ENCODE measurements around the gene TBC1D21.

DNA sequence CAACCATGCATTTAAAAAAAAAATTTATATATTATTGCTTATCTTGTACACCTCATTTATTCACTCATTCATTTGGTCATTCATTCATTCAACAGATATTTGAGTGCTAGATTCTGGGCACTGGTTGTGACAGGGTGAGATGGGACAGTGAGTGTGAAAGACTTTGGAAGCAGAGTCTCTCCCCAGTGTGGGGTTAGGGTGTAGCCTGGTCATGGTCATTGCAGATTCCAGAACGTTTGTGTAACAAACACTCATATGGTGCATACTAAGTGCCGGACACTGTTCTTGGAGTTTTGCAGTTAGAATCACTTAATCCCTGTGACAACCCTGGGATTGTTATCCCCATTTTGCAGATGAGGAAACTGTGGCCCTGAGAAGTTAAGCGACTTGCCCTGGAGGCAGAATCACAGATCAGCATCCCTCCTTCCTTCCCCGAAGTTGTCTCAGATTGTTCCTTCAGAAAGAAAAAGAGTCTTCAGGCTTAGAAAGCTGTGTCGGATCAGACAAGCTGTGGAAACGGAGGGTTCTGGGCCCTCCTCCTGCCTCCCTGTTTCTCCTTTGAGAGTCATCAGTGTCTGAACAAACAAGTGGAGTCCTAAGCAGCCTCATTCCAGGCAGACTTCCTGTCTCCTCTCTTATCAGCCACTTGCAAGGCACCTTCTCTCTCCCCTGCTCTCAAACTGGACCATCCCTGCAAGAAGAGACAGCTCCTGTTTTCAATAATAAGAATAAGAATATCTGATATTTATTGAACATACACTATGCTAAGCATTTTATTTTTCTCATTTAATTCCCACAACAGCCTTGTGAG is 59.2 kb downstream of the TBC1D21 start:
- no peak for TF ChIP-seq CTCF (IDR thresholded peaks at IDR 0.05)
- TF ChIP-seq POLR2A (IDR thresholded peaks at IDR 0.05): no peak

Measured in right lobe of liver (tissue), 4 donors.